ENCODE results near the gene ADAM33. TPM values are rescaled to one million over a fixed set of nuclear protein-coding genes. Genes with fewer than 3 reads are reported as not detected.

The ADAM33 gene
- total and polyA plus RNA-seq, 7 donors: 2.4 to 8.9 (median 4.3) TPM

DNA sequence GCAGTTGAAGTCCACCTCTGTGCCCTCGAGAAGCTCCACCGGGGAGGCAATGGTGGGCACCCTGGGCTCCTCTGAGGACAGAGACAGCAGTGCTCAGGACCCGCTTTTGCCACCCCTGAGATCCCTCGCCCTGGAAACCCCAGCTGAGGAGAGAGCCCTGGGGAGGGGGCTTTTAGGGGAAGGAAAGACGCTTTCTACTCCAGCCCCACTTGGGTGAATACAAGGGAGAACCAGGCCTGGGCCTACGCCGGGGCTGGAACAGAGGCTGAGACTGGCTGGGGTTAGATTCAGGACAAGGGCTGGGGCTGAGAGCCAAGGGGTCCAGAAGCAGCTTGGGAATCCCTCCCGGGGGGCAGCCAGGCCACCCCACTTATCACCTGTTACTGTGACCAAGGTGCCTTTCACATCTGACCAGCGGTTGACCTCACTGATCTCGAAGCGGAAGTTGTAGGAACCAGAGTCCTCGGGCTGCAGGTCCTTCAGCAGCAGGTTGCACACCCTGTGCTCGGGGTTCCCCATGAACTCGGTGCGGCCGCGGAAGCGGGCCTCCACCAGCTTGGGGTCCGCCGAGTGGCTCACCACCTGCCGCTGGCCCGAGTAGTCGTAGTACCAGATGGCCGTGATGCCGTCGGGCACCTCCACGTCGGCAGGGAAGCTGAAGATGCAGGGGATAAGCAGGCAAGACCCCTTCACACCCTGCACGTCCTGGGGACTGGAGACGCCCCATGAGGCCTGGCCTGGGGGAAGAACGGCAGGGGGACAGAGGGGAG is 24.3 kb upstream of the ADAM33 start:
- Histone ChIP-seq H3K4me3 (no peak overlapping the region), H3K4me1 (peaks cover 7% of the 10 kb centered on the region), H3K27me3 (ENCODE audit: insufficient read depth in 3 of 3, low read length in 2 of 3) (no peaks in the 10 kb centered on the region), H3K9me3 (no peaks in the 10 kb centered on the region), H3K36me3 (ENCODE audit: insufficient read depth in 1 of 2, low read depth in 1 of 2) (no peaks in the 10 kb centered on the region), H3K27ac (peak overlapping the region; percentile 68)
- no peak for ATAC-seq
- intact Hi-C loops (cut with DNase I): no loop called here
- 80 to 84% (median 83%) methylated on average over 31 of the region's 31 CpGs for WGBS, 3 donors
- no peak for TF ChIP-seq CTCF (IDR thresholded peaks at IDR 0.05)
- DNase-seq: peak in 1 of 2 donors; percentile 53

DNA sequence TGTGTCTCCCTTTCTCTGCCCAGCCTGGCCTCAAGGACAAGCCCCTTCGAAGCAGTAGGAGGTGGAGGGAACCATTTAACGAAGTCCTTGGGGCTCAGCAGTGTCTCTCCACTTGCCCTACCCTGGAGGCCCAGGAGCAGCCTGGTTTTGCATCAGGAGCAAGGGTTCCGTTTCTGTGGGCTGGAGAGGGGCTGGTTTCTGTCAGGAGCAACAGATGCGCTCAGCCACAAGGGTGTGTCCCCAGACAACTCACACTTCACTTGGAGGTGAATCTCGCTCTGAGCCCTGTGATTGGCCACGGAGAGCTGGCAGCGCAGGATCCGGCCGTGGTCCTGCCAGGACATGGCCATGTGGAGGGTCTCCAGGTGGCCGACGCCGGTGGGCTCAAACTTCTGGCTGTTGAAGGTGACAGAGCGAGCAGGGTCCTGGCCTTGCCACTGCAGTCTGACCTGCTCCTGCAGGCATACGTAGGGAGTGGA is 23.7 kb upstream of the ADAM33 start:
- Histone ChIP-seq H3K9me3 (no peaks in the 10 kb centered on the region), H3K27ac (no peak overlapping the region), H3K27me3 (ENCODE audit: insufficient read depth in 3 of 3, low read length in 2 of 3) (no peaks in the 10 kb centered on the region), H3K4me3 (no peak overlapping the region), H3K4me1 (peaks cover 4% of the 10 kb centered on the region), H3K36me3 (ENCODE audit: insufficient read depth in 1 of 2, low read depth in 1 of 2) (no peaks in the 10 kb centered on the region)
- 81 to 83% (median 82%) methylated on average over 14 of the region's 14 CpGs for WGBS, 3 donors
- DNase-seq: peak in 1 of 2 donors; percentile 12
- TF ChIP-seq CTCF (IDR thresholded peaks at IDR 0.05): no peak
- intact Hi-C loops (cut with DNase I): no loop called here
- no peak for ATAC-seq

DNA sequence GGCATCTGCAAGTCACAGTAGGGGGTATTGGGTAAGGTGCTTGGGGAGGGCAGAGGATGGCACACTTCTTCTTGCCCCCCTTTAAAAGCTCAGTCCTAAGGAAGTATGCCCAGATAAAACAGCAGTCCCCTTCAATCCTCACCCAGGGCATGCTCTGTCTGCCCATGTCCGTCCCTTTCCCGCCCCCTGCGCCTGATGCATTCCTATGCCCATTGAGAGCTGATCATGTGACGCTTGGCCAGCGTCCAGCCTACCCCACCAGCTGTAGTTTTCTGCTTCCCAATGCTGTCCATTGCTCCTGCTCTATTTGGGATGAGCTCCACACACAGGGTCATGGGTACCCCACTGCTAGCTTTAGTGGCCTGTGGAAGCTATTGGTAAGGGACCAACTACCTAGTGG is 22.3 kb upstream of the ADAM33 start:
- intact Hi-C loops (cut with DNase I): no loop called here
- H3K27me3 ChIP-seq (ENCODE audit: insufficient read depth in 3 of 3, low read length in 2 of 3): no peaks in the 10 kb centered on the region
- no peaks in the 10 kb centered on the region for H3K36me3 ChIP-seq (ENCODE audit: insufficient read depth in 1 of 2, low read depth in 1 of 2)
- no peak overlapping the region for H3K27ac ChIP-seq
- peaks cover 4% of the 10 kb centered on the region for H3K4me1 ChIP-seq
- ATAC-seq: no peak
- no peak for TF ChIP-seq CTCF (IDR thresholded peaks at IDR 0.05)
- DNase-seq: peak in 1 of 2 donors; percentile 26
- H3K9me3 ChIP-seq: no peaks in the 10 kb centered on the region
- H3K4me3 ChIP-seq: no peak overlapping the region
- WGBS, 3 donors: 50 to 71% (median 57%) methylated on average over 5 of the region's 5 CpGs

- no peak for TF ChIP-seq CTCF (IDR thresholded peaks at IDR 0.05)
- Histone ChIP-seq H3K9me3 (no peaks in the 10 kb centered on the region), H3K36me3 (ENCODE audit: insufficient read depth in 1 of 2, low read depth in 1 of 2) (no peaks in the 10 kb centered on the region), H3K4me1 (peaks cover 4% of the 10 kb centered on the region), H3K4me3 (no peak overlapping the region), H3K27ac (no peak overlapping the region), H3K27me3 (ENCODE audit: insufficient read depth in 3 of 3, low read length in 2 of 3) (no peaks in the 10 kb centered on the region)
- 95 to 98% (median 95%) methylated on average over 11 of the region's 11 CpGs for WGBS, 3 donors
- no peak for ATAC-seq
- DNase-seq: peak in 1 of 2 donors; percentile 18
- intact Hi-C loops (cut with DNase I): no loop called here
Observed at GRCh38 chr20:3702611-3703391, 21.0 kb upstream of the ADAM33 start.

Measured in psoas muscle (tissue), 8 donors.